PC-3 (cell line): ENCODE results near the gene VRK3.

Experiments used
- CTCF ChIP-seq: fragments of 300-600 bp; sonication (generic); conservative IDR thresholded peaks from 2 replicates; pipeline ENCODE4 v1.5.1; 2017; ENCODE audit warnings: antibody characterized with exemption, low read depth, mild to moderate bottlenecking, low read length
- EZH2 ChIP-seq: fragments of 300-600 bp; sonication (generic); IDR thresholded peaks from one replicate; pipeline ENCODE4 v1.6.1; 2017; ENCODE audit warnings: antibody characterized with exemption, mild to moderate bottlenecking, low read length; ENCODE audit not compliant: unreplicated experiment
- EZH2phosphoT487 ChIP-seq: fragments of 300-600 bp; sonication (generic); IDR thresholded peaks from 2 replicates; pipeline ENCODE4 v1.6.1; 2018; ENCODE audit warnings: mild to moderate bottlenecking, antibody characterized with exemption, low read length, borderline replicate concordance

- TF ChIP-seq CTCF = no peak
- no peak for TF ChIP-seq EZH2phosphoT487
- no peak for TF ChIP-seq EZH2
Measured at GRCh38 chr19:49929611-49930482, 95.3 kb downstream of the VRK3 start.
